CD14-positive monocyte (primary cell): ENCODE data around the gene UTP18. TPM values are rescaled to one million over a fixed set of nuclear protein-coding genes. Genes with fewer than 3 reads are reported as not detected.

ENCODE experiments used
- DNase-seq, 3 donors: peaks; one replicate each; pipeline ENCODE4 v3.0.0-alpha.2; 2011 to 2022
- H2AFZ ChIP-seq: 2 replicates; pipeline ENCODE4 v1.6.0; 2012; ENCODE audit warnings: mild to moderate bottlenecking, low read depth, low read length, inconsistent platforms; ENCODE audit not compliant: insufficient read depth, poor library complexity, severe bottlenecking
- H3K27ac ChIP-seq, 2 donors: 1 replicate in 1 of 2; 2 replicates in 1 of 2; pipeline ENCODE4 v1.5.1; 2012 to 2013; ENCODE audit warnings: low read length in 2 of 2, control low read depth in 1 of 2, inconsistent platforms in 1 of 2, low read depth in 1 of 2, mild to moderate bottlenecking in 1 of 2
- H3K27me3 ChIP-seq, 2 donors: one replicate each; pipeline versions ENCODE4 v1.6.0 to v1.6.1; 2011 to 2013; ENCODE audit warnings: low read length in 2 of 2; ENCODE audit not compliant: control insufficient read depth in 2 of 2, insufficient read depth in 2 of 2
- H3K36me3 ChIP-seq, 2 donors: replicated peaks in 1 of 2; 1 replicate in 1 of 2; 2 replicates in 1 of 2; pipeline versions ENCODE4 v1.5.1 to v1.6.1; 2012 to 2013; ENCODE audit warnings: low read length in 2 of 2, control low read depth in 1 of 2, inconsistent platforms in 1 of 2, mild to moderate bottlenecking in 1 of 2; ENCODE audit not compliant: insufficient read depth in 2 of 2, control insufficient read depth in 1 of 2
- H3K4me1 ChIP-seq, 2 donors: 1 replicate in 1 of 2; 2 replicates in 1 of 2; pipeline versions ENCODE4 v1.5.1 to v1.6.1; 2012 to 2013; ENCODE audit warnings: low read length in 2 of 2, control low read depth in 1 of 2, inconsistent platforms in 1 of 2, mild to moderate bottlenecking in 1 of 2, moderate library complexity in 1 of 2; ENCODE audit not compliant: insufficient read depth in 2 of 2, control insufficient read depth in 1 of 2
- H3K4me2 ChIP-seq: replicated peaks from 2 replicates; pipeline ENCODE3; 2012; ENCODE audit warnings: low read length, moderate library complexity, mild to moderate bottlenecking; ENCODE audit not compliant: poor library complexity, severe bottlenecking; ENCODE audit errors: extremely low read depth
- H3K4me3 ChIP-seq, 3 experiments: fragments of 200-600 bp in 1 of 3; sonication (generic) in 1 of 3; replicated peaks in 1 of 3; 1 replicate in 2 of 3; 2 replicates in 1 of 3; pipeline ENCODE4 v1.5.1; 2011 to 2013; ENCODE audit warnings: low read length in 3 of 3, mild to moderate bottlenecking in 3 of 3, control low read depth in 2 of 3, low read depth in 2 of 3, inconsistent platforms in 1 of 3, moderate library complexity in 1 of 3
- H3K79me2 ChIP-seq: 2 replicates; pipeline ENCODE4 v1.6.0; 2012; ENCODE audit warnings: mild to moderate bottlenecking, control low read depth, inconsistent platforms, low read length, moderate library complexity; ENCODE audit not compliant: insufficient read depth
- H3K9ac ChIP-seq: 2 replicates; pipeline ENCODE4 v1.6.0; 2017; ENCODE audit warnings: low read length, mild to moderate bottlenecking; ENCODE audit not compliant: insufficient read depth, poor library complexity, severe bottlenecking
- H3K9me3 ChIP-seq, 2 donors: replicated peaks in 1 of 2; 1 replicate in 1 of 2; 2 replicates in 1 of 2; pipeline versions ENCODE4 v1.5.1 to v1.6.1; 2012 to 2013; ENCODE audit warnings: low read length in 2 of 2, control low read depth in 1 of 2; ENCODE audit not compliant: control insufficient read depth in 1 of 2, insufficient read depth in 1 of 2
- H4K20me1 ChIP-seq: 2 replicates; pipeline ENCODE4 v1.6.0; 2012; ENCODE audit warnings: mild to moderate bottlenecking, low read length, control low read depth, moderate library complexity; ENCODE audit not compliant: insufficient read depth
- H3K27ac Mint-ChIP-seq, 7 donors: one replicate each; pipeline ENCODE4 v1.8.0; 2020; ENCODE audit warnings: mild to moderate bottlenecking in 7 of 7, mixed read lengths in 7 of 7, moderate library complexity in 6 of 7, inconsistent platforms in 2 of 7
- H3K27me3 Mint-ChIP-seq, 3 donors: one replicate each; pipeline ENCODE4 v1.8.0; 2021 to 2022; ENCODE audit warnings: low read depth in 3 of 3, mild to moderate bottlenecking in 3 of 3, mixed read lengths in 3 of 3, moderate library complexity in 3 of 3, inconsistent platforms in 1 of 3
- H3K36me3 Mint-ChIP-seq, 2 donors: one replicate each; pipeline ENCODE4 v1.8.0; 2020; ENCODE audit warnings: mixed read lengths in 2 of 2, inconsistent platforms in 1 of 2, mild to moderate bottlenecking in 1 of 2
- H3K4me1 Mint-ChIP-seq: one replicate; pipeline ENCODE4 v1.8.0; 2020; ENCODE audit warnings: mild to moderate bottlenecking, mixed read lengths
- H3K4me3 Mint-ChIP-seq, 2 donors: one replicate each; pipeline ENCODE4 v1.8.0; 2020; ENCODE audit warnings: mild to moderate bottlenecking in 2 of 2, mixed read lengths in 2 of 2, moderate library complexity in 1 of 2
- H3K9me3 Mint-ChIP-seq, 7 donors: one replicate each; pipeline ENCODE4 v1.8.0; 2020 to 2022; ENCODE audit warnings: mixed read lengths in 7 of 7, mild to moderate bottlenecking in 6 of 7, moderate library complexity in 6 of 7, inconsistent platforms in 2 of 7
- CTCF ChIP-seq: fragments of 200-600 bp; IDR thresholded peaks from one replicate; pipeline ENCODE4 v1.8.0; 2022; ENCODE audit warnings: antibody characterized with exemption, mild to moderate bottlenecking
- WGBS: methylation state at CpG from one replicate; pipeline ENCODE4 v1.1.5; 2013; ENCODE audit warnings: missing lambda C conversion rate; ENCODE audit not compliant: insufficient coverage; 5-methylcytosine and 5-hydroxymethylcytosine counted together
- intact Hi-C, 2 donors: fragments of 100-400 bp; cut with micrococcal nuclease; formaldehyde crosslinking; loops; one replicate each; pipeline versions ENCODE4 v1.15.0 to v1.15.1; 2023
- polyA plus RNA-seq, 3 donors: library from polyadenylated mRNA; depleted of rRNA in 1 of 3; unstranded in 2 of 3; stranded (reverse) in 1 of 3; fragments of 300-500 nt in 2 of 3; fragments of >200 nt in 1 of 3; fragmentation: Illumina TruSeq in 2 of 3; gene quantifications; 1 replicate in 2 of 3; 2 replicates in 1 of 3; pipeline ENCODE4 v1.2.3, GENCODE V29; 2012 to 2021

Gene UTP18
- polyA plus RNA-seq, 3 donors = 13.0 to 31.9 (median 31.6) TPM

- Mint-ChIP-seq H3K9me3 (no peaks in the 10 kb centered on the region), H3K27me3 (no peaks in the 10 kb centered on the region), H3K4me1 (peaks cover 12% of the 10 kb centered on the region), H3K36me3 (peaks cover 81 to 94% of the 10 kb centered on the region in 2 donors), H3K27ac (no peak overlapping the region), H3K4me3 (no peak overlapping the region)
- TF ChIP-seq CTCF = no peak
- intact Hi-C loops = no loop called here
- H3K79me2 ChIP-seq = no peaks in the 10 kb centered on the region
- H3K4me1 ChIP-seq = peaks cover 0 to 5% of the 10 kb centered on the region in 2 donors
- H3K27me3 ChIP-seq = no peaks in the 10 kb centered on the region
- H3K36me3 ChIP-seq = peaks cover 69 to 89% of the 10 kb centered on the region in 2 donors
- H3K9me3 ChIP-seq = no peaks in the 10 kb centered on the region
- no peak overlapping the region for H3K4me2 ChIP-seq
- no peak overlapping the region for H3K27ac ChIP-seq
- no peak overlapping the region for H3K4me3 ChIP-seq
- H2AFZ ChIP-seq = no peak overlapping the region
- no peak for DNase-seq
- no peak overlapping the region for H3K9ac ChIP-seq
- no peaks in the 10 kb centered on the region for H4K20me1 ChIP-seq
These were observed 18.8 kb downstream of the UTP18 start for GRCh38 chr17:51279183-51279582.

DNA sequence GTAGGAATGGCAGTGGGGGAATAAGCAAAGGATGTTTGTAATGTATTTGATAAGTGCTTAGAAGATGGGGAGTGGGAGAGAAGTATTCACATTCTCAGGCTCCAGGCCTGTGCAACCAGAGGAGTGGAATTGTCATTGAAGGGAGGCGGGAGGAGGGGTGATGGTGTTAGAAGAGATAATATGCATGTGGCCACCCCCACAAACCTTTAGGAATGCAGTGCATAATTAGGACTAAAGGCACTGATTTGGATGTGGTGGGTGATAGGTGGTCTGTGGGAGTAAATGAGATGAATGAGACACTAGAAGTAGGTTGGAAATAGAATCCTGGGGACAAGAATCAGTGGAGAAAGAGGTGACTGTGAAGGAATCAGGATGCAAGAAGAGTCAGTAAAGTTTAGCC, 27.1 kb downstream of the UTP18 start:
- H3K79me2 ChIP-seq = no peaks in the 10 kb centered on the region
- peaks cover 4% of the 10 kb centered on the region for H3K4me1 Mint-ChIP-seq
- H3K27me3 ChIP-seq = no peaks in the 10 kb centered on the region
- no peak overlapping the region for H3K27ac ChIP-seq
- no peak for DNase-seq
- H3K4me1 ChIP-seq = peaks cover 0 to 3% of the 10 kb centered on the region in 2 donors
- H3K4me3 ChIP-seq = no peak overlapping the region
- intact Hi-C loops = no loop called here
- no peak for TF ChIP-seq CTCF
- H3K4me3 Mint-ChIP-seq = no peak overlapping the region
- no peak overlapping the region for H2AFZ ChIP-seq
- peaks cover 69 to 92% of the 10 kb centered on the region in 2 donors for H3K36me3 ChIP-seq
- H3K9me3 ChIP-seq = no peaks in the 10 kb centered on the region
- peaks cover 75 to 93% of the 10 kb centered on the region in 2 donors for H3K36me3 Mint-ChIP-seq
- no peaks in the 10 kb centered on the region for H3K27me3 Mint-ChIP-seq
- 100% methylated on average over 1 of the region's 1 CpG for WGBS
- H3K27ac Mint-ChIP-seq = peak overlapping the region in 3 of 7 donors; percentile 8 to 42 (median 12)
- H3K9ac ChIP-seq = no peak overlapping the region
- H4K20me1 ChIP-seq = no peaks in the 10 kb centered on the region
- H3K9me3 Mint-ChIP-seq = no peaks in the 10 kb centered on the region
- no peak overlapping the region for H3K4me2 ChIP-seq
